DOHH2 (cell line): Measurements from ENCODE around the gene SLC25A25.

ENCODE experiments used
- H3F3A ChIP-seq: fragments of 200-600 bp; sonication (generic), shearing (Covaris generic); 2 replicates; pipeline ENCODE4 v1.6.0; 2016; ENCODE audit warnings: antibody characterized with exemption, mild to moderate bottlenecking; ENCODE audit not compliant: control insufficient read depth, insufficient read depth
- H3K27ac ChIP-seq: fragments of 200-600 bp; sonication (generic); 2 replicates; pipeline ENCODE4 v1.5.1; 2014; ENCODE audit warnings: low read depth, mild to moderate bottlenecking, low read length, moderate library complexity
- H3K27me3 ChIP-seq: fragments of 200-600 bp; sonication (generic); 2 replicates; pipeline ENCODE4 v1.6.1; 2014; ENCODE audit warnings: mild to moderate bottlenecking, low read length, mixed read lengths; ENCODE audit not compliant: control insufficient read depth
- H3K36me3 ChIP-seq: fragments of 200-600 bp; sonication (generic); 2 replicates; pipeline ENCODE4 v1.6.1; 2014; ENCODE audit warnings: mild to moderate bottlenecking, low read length, moderate library complexity, mixed read lengths; ENCODE audit not compliant: control insufficient read depth
- H3K4me1 ChIP-seq: fragments of 200-600 bp; sonication (generic); 2 replicates; pipeline ENCODE4 v1.6.1; 2014; ENCODE audit warnings: mild to moderate bottlenecking, low read length, mixed read lengths; ENCODE audit not compliant: control insufficient read depth
- H3K4me2 ChIP-seq: fragments of 200-600 bp; sonication (generic); 2 replicates; pipeline ENCODE4 v1.6.0; 2014; ENCODE audit warnings: mild to moderate bottlenecking, low read length, moderate library complexity
- H3K4me3 ChIP-seq: fragments of 200-600 bp; sonication (generic); 2 replicates; pipeline ENCODE4 v1.5.1; 2014; ENCODE audit warnings: mild to moderate bottlenecking, low read length, mixed read lengths
- H3K79me2 ChIP-seq: fragments of 200-600 bp; sonication (generic); 2 replicates; pipeline ENCODE4 v1.6.1; 2014; ENCODE audit warnings: mild to moderate bottlenecking, low read length, mixed read lengths; ENCODE audit not compliant: control insufficient read depth
- H3K9me2 ChIP-seq: fragments of 200-600 bp; sonication (generic); replicated peaks from 2 replicates; pipeline ENCODE4 v1.6.1; 2014; ENCODE audit warnings: mild to moderate bottlenecking, low read length, mixed read lengths; ENCODE audit not compliant: control insufficient read depth
- H3K9me3 ChIP-seq: fragments of 200-600 bp; sonication (generic); 2 replicates; pipeline ENCODE4 v1.6.1; 2014; ENCODE audit warnings: antibody characterized with exemption, low read length, mixed read lengths; ENCODE audit not compliant: control insufficient read depth, insufficient read depth
- H4K20me1 ChIP-seq: fragments of 200-600 bp; sonication (generic); 2 replicates; pipeline ENCODE4 v1.6.0; 2014; ENCODE audit warnings: low read depth, mild to moderate bottlenecking, antibody characterized with exemption, low read length, moderate library complexity; ENCODE audit not compliant: control insufficient read depth, insufficient read depth
- CTCF ChIP-seq: fragments of 200-600 bp; sonication (generic); IDR thresholded peaks from one replicate; pipeline ENCODE4 v1.5.1; 2014; ENCODE audit warnings: antibody characterized with exemption, mild to moderate bottlenecking, low read depth, low read length; ENCODE audit not compliant: poor library complexity, severe bottlenecking
- EZH2phosphoT487 ChIP-seq: fragments of 200-600 bp; sonication (generic); IDR thresholded peaks from 2 replicates; pipeline ENCODE4 v1.6.1; 2017; ENCODE audit warnings: borderline replicate concordance, mild to moderate bottlenecking, antibody characterized with exemption, low read length, moderate library complexity, mixed read lengths

Gene SLC25A25

GRCh38 chr9:128099231-128099931 is 31.3 kb downstream of the SLC25A25 start:
- Histone ChIP-seq H3K79me2 (peaks cover 33% of the 10 kb centered on the region), H3K27me3 (no peaks in the 10 kb centered on the region), H4K20me1 (peaks cover 9% of the 10 kb centered on the region; the same call in 1 of the 2 replicates), H3K36me3 (peaks cover 34% of the 10 kb centered on the region), H3K9me2 (no peaks in the 10 kb centered on the region), H3F3A (no peaks in the 10 kb centered on the region; the same call in 1 of the 2 replicates), H3K4me3 (no peak overlapping the region), H3K9me3 (no peaks in the 10 kb centered on the region), H3K4me2 (no peak overlapping the region), H3K4me1 (peaks cover 6% of the 10 kb centered on the region), H3K27ac (no peak overlapping the region)
- no peak for TF ChIP-seq CTCF
- no peak for TF ChIP-seq EZH2phosphoT487

GRCh38 chr9:128099932-128100491 is 32.0 kb downstream of the SLC25A25 start:
- no peaks in the 10 kb centered on the region for H3K9me2 ChIP-seq
- no peak for TF ChIP-seq EZH2phosphoT487
- TF ChIP-seq CTCF: no peak
- no peak overlapping the region for H3K27ac ChIP-seq
- H3K4me1 ChIP-seq: no peaks in the 10 kb centered on the region
- H3K9me3 ChIP-seq: no peaks in the 10 kb centered on the region
- peaks cover 27% of the 10 kb centered on the region for H3K79me2 ChIP-seq
- H3K27me3 ChIP-seq: no peaks in the 10 kb centered on the region
- H3K4me2 ChIP-seq: no peak overlapping the region
- H4K20me1 ChIP-seq: 0 out of 2 replicates have a peak, but pooled peaks cover 3% of the 10 kb centered on the region
- no peaks in the 10 kb centered on the region; the same call in 1 of the 2 replicates for H3F3A ChIP-seq
- H3K36me3 ChIP-seq: peaks cover 28% of the 10 kb centered on the region
- H3K4me3 ChIP-seq: no peak overlapping the region

- TF ChIP-seq CTCF: no peak
- Histone ChIP-seq H3K4me3 (no peak overlapping the region), H3K36me3 (peaks cover 27% of the 10 kb centered on the region), H3K4me2 (no peak overlapping the region), H4K20me1 (no peaks in the 10 kb centered on the region), H3F3A (no peaks in the 10 kb centered on the region), H3K9me3 (no peaks in the 10 kb centered on the region), H3K9me2 (no peaks in the 10 kb centered on the region), H3K27ac (no peak overlapping the region), H3K4me1 (no peaks in the 10 kb centered on the region), H3K79me2 (peaks cover 23% of the 10 kb centered on the region), H3K27me3 (no peaks in the 10 kb centered on the region)
Observed at GRCh38 chr9:128100581-128100980, 32.5 kb downstream of the SLC25A25 start.
